Body of pancreas (tissue), 4 donors: ENCODE measurements around the gene EP300. TPM values are rescaled to one million over a fixed set of nuclear protein-coding genes. Genes with fewer than 3 reads are reported as not detected.

Source experiments
- ATAC-seq: fragments of 150-250 bp; one replicate; pipeline ENCODE4 v1.9.1; 2016
- DNase-seq, 4 donors: peaks; one replicate each; pipeline ENCODE4 v3.0.0-alpha.2; 2019
- H3K27ac ChIP-seq, 4 donors: fragments of 200-600 bp; sonication (generic); 1 replicate in 3 of 4; 2 replicates in 1 of 4; pipeline versions ENCODE4 v1.5.1 to v1.6.1; 2016 to 2019; ENCODE audit warnings: mild to moderate bottlenecking in 1 of 4, mixed read lengths in 1 of 4, moderate library complexity in 1 of 4
- H3K27me3 ChIP-seq, 2 donors: fragments of 200-600 bp; sonication (generic); one replicate each; pipeline ENCODE4 v1.6.0; 2016; ENCODE audit warnings: mild to moderate bottlenecking in 1 of 2
- H3K36me3 ChIP-seq, 2 donors: fragments of 200-600 bp; sonication (generic); replicated peaks in 1 of 2; 2 replicates each; pipeline ENCODE4 v1.5.1; 2016; ENCODE audit warnings: low read depth in 2 of 2; ENCODE audit not compliant: insufficient read depth in 1 of 2
- H3K4me1 ChIP-seq: fragments of 200-600 bp; sonication (generic); one replicate; pipeline ENCODE4 v1.6.0; 2016
- H3K4me3 ChIP-seq, 2 donors: fragments of 200-600 bp; sonication (generic); 1 replicate in 1 of 2; 2 replicates in 1 of 2; pipeline ENCODE4 v1.5.1; 2016 to 2019
- H3K9me3 ChIP-seq, 3 donors: fragments of 200-600 bp; sonication (generic); 1 replicate in 2 of 3; 2 replicates in 1 of 3; pipeline ENCODE4 v1.5.1; 2016
- CTCF ChIP-seq, 7 experiments: fragments of 450-650 bp in 4 of 7; fragments of 200-600 bp in 3 of 7; sonication (generic) in 3 of 7; IDR thresholded peaks; one replicate each; pipeline ENCODE4 v1.5.1; 2016 to 2019; ENCODE audit warnings: antibody characterized with exemption in 7 of 7
- POLR2A ChIP-seq, 3 donors: fragments of 450-650 bp; IDR thresholded peaks; one replicate each; pipeline ENCODE4 v1.6.1; 2016; ENCODE audit warnings: antibody characterized with exemption in 3 of 3, mild to moderate bottlenecking in 2 of 3
- WGBS, 2 donors: methylation state at CpG; one replicate each; pipeline ENCODE4 v1.1.5; 2017; 5-methylcytosine and 5-hydroxymethylcytosine counted together
- intact Hi-C: fragments of 100-400 bp; cut with DNase I; formaldehyde crosslinking; loops from one replicate; pipeline ENCODE4 v1.15.1; 2023
- total RNA-seq, 2 donors: library from RNA; depleted of rRNA; stranded (reverse); fragments of >200 nt; gene quantifications; one replicate each; pipeline ENCODE4 v1.1.0, GENCODE V29; 2016

EP300 gene
- total RNA-seq, 2 donors from 2014 or later = 35.0 to 68.2 TPM

DNA sequence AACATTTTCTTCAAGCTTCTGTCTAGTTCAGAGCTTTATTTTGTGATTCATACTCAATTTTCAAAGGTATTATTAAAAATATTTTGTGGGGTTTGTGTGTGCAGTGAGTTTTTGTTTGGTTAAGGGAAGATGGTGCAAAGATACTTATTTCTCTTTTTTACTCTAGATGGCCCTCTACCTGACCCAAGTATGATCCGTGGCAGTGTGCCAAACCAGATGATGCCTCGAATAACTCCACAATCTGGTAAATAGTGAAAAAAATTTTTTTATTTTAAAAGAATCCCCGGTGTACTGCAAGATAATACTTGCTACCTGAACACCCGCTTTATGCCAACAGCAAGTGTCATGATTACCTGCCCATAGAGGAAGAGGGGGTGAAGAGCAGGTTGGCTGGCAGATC, 54.2 kb downstream of the EP300 start:
- WGBS, 2 donors = 58% methylated on average over 4 of the region's 4 CpGs

GRCh38 chr22:41147722-41148121, 55.3 kb downstream of the EP300 start:
- 74 to 81% methylated on average over 5 of the region's 5 CpGs for WGBS, 2 donors
- no peaks in the 10 kb centered on the region for H3K27me3 ChIP-seq
- H3K36me3 ChIP-seq = peaks cover 13 to 59% of the 10 kb centered on the region in 2 donors
- peaks cover 3% of the 10 kb centered on the region for H3K4me1 ChIP-seq
- TF ChIP-seq CTCF (IDR thresholded peaks at IDR 0.05) = no peak
- TF ChIP-seq POLR2A (IDR thresholded peaks at IDR 0.05) = no peak
- H3K27ac ChIP-seq = no peak overlapping the region
- H3K9me3 ChIP-seq = no peaks in the 10 kb centered on the region
- no peak overlapping the region for H3K4me3 ChIP-seq
- intact Hi-C loops = no loop called here
- ATAC-seq (no peak), DNase-seq (no peak)

More for the DNA sequence above, 54.2 kb downstream of the EP300 start:
- peaks cover 3% of the 10 kb centered on the region for H3K4me1 ChIP-seq
- H3K36me3 ChIP-seq = peaks cover 13 to 57% of the 10 kb centered on the region in 2 donors
- no peak overlapping the region for H3K27ac ChIP-seq
- DNase-seq (peak in 2 of 4 donors; percentile 8 to 17), ATAC-seq (no peak)
- intact Hi-C loops = no loop called here
- TF ChIP-seq POLR2A (IDR thresholded peaks at IDR 0.05) (no peak), CTCF (IDR thresholded peaks at IDR 0.05) (no peak)
- H3K9me3 ChIP-seq = no peaks in the 10 kb centered on the region
- no peak overlapping the region for H3K4me3 ChIP-seq
- no peaks in the 10 kb centered on the region for H3K27me3 ChIP-seq

- TF ChIP-seq POLR2A (IDR thresholded peaks at IDR 0.05) (no peak), CTCF (IDR thresholded peaks at IDR 0.05) (no peak)
- intact Hi-C loops = loop anchor here (10.0 kb wide), 1 partner anchor 318 kb away; no protein-coding TSS in a partner anchor
- ATAC-seq (no peak), DNase-seq (no peak)
- Histone ChIP-seq H3K27ac (no peak overlapping the region), H3K9me3 (no peaks in the 10 kb centered on the region), H3K36me3 (peaks cover 37 to 81% of the 10 kb centered on the region in 2 donors), H3K4me1 (no peaks in the 10 kb centered on the region), H3K4me3 (no peak overlapping the region), H3K27me3 (no peaks in the 10 kb centered on the region)
- WGBS, 2 donors = 94 to 98% methylated on average over 7 of the region's 7 CpGs
Measured at GRCh38 chr22:41152902-41153301, 60.5 kb downstream of the EP300 start.

DNA sequence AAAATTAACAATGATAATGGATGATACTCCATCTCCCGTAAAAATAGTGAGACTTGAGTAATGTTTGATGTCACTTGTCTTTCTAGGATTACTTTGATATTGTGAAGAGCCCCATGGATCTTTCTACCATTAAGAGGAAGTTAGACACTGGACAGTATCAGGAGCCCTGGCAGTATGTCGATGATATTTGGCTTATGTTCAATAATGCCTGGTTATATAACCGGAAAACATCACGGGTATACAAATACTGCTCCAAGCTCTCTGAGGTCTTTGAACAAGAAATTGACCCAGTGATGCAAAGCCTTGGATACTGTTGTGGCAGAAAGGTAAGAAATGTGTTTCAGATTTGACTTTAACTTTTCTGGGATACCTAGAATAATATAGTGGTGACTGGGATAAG, 64.7 kb downstream of the EP300 start:
- Histone ChIP-seq H3K9me3 (no peaks in the 10 kb centered on the region), H3K4me1 (no peaks in the 10 kb centered on the region), H3K27me3 (no peaks in the 10 kb centered on the region), H3K27ac (no peak overlapping the region), H3K4me3 (no peak overlapping the region), H3K36me3 (peaks cover 35 to 76% of the 10 kb centered on the region in 2 donors)
- DNase-seq = no peak
- intact Hi-C loops = loop anchor here (10.0 kb wide), 1 partner anchor 322 kb away; no protein-coding TSS in a partner anchor
- no peak for TF ChIP-seq CTCF (IDR thresholded peaks at IDR 0.05)
- WGBS, 2 donors = 34 to 41% methylated on average over 4 of the region's 4 CpGs
- ATAC-seq = no peak

DNA sequence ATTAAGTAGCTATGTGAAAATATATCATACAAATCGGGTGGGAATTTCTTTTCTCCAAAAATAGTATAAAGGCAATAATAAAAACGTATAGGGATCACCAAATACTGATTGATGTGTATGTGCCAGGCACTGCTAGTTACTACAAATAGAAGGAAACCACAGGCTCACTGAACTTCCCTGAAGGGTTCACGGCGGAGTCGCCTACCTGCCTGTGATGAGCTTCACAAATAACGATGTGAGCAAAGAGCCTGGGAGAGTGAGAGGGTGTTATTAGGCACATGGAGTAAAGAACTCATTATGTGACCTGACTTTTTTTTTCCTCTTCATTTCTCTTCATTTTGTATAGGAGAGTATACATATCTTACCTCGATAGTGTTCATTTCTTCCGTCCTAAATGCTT, 76.8 kb downstream of the EP300 start:
- peaks cover 27 to 57% of the 10 kb centered on the region in 2 donors for H3K36me3 ChIP-seq
- 87 to 89% methylated on average over 8 of the region's 8 CpGs for WGBS, 2 donors

More for the DNA sequence above, 76.8 kb downstream of the EP300 start:
- H3K9me3 ChIP-seq = no peaks in the 10 kb centered on the region
- no peaks in the 10 kb centered on the region for H3K4me1 ChIP-seq
- no peak overlapping the region for H3K27ac ChIP-seq
- TF ChIP-seq CTCF (IDR thresholded peaks at IDR 0.05) (no peak), POLR2A (IDR thresholded peaks at IDR 0.05) (no peak)
- DNase-seq (no peak), ATAC-seq (no peak)
- no peaks in the 10 kb centered on the region for H3K27me3 ChIP-seq
- H3K4me3 ChIP-seq = no peak overlapping the region
- intact Hi-C loops = no loop called here
